HG02970 (cell line): ENCODE measurements around the gene MBD4.
A peak's percentile ranks its signal among the peaks of the same experiment; 100 is the strongest.
"Not testable (repeated sequence)": the region's sequence is repeated elsewhere in the genome, so short reads cannot be mapped to it uniquely, and the experiment has no call there.

ENCODE experiments used
- ATAC-seq: cut with Tn5 transposase; IDR thresholded peaks from one replicate; pipeline ENCODE4 v1.9.1; 2021; ENCODE audit warnings: mild to moderate bottlenecking, moderate library complexity, moderate number of reproducible peaks; ENCODE audit not compliant: unreplicated experiment, low FRiP score

The MBD4 gene

GRCh38 chr3:129413238-129413637 lies 26.5 kb downstream of the MBD4 start:
- ATAC-seq, result not testable (repeated sequence)

GRCh38 chr3:129412542-129413198 lies 27.1 kb downstream of the MBD4 start:
- no peak for ATAC-seq

- no peak for ATAC-seq
These were observed 28.8 kb downstream of the MBD4 start for GRCh38 chr3:129410971-129411370.

GRCh38 chr3:129409541-129409940 lies 30.2 kb downstream of the MBD4 start:
- ATAC-seq, result no peak

GRCh38 chr3:129404610-129405009 lies 35.1 kb downstream of the MBD4 start:
- no peak for ATAC-seq

GRCh38 chr3:129404130-129404529 lies 35.6 kb downstream of the MBD4 start:
- no peak for ATAC-seq

GRCh38 chr3:129403450-129403849 lies 36.3 kb downstream of the MBD4 start:
- no peak for ATAC-seq

GRCh38 chr3:129402616-129403015 lies 37.1 kb downstream of the MBD4 start:
- ATAC-seq, result no peak

- no peak for ATAC-seq
These were observed 37.5 kb downstream of the MBD4 start for GRCh38 chr3:129402210-129402609.

- ATAC-seq, result peak; percentile 13
These were observed 39.8 kb downstream of the MBD4 start for GRCh38 chr3:129399895-129400357.

- ATAC-seq, result peak; percentile 77
These were observed 40.4 kb downstream of the MBD4 start for GRCh38 chr3:129399145-129399894.

- no peak for ATAC-seq
These were observed 41.0 kb downstream of the MBD4 start for GRCh38 chr3:129398803-129399144.

- not testable (repeated sequence) for ATAC-seq
These were observed 45.8 kb downstream of the MBD4 start for GRCh38 chr3:129393760-129394564.

- ATAC-seq, result no peak
These were observed 46.5 kb downstream of the MBD4 start for GRCh38 chr3:129393271-129393670.

- not testable (repeated sequence) for ATAC-seq
These were observed 47.5 kb downstream of the MBD4 start for GRCh38 chr3:129392106-129392887.

- not testable (repeated sequence) for ATAC-seq
These were observed 48.2 kb downstream of the MBD4 start for GRCh38 chr3:129391583-129391982.

- no peak for ATAC-seq
These were observed 50.2 kb downstream of the MBD4 start for GRCh38 chr3:129389572-129389937.

- not testable (repeated sequence) for ATAC-seq
These were observed 50.8 kb downstream of the MBD4 start for GRCh38 chr3:129388791-129389571.

GRCh38 chr3:129387487-129387886 lies 52.3 kb downstream of the MBD4 start:
- no peak for ATAC-seq

GRCh38 chr3:129386984-129387383 lies 52.8 kb downstream of the MBD4 start:
- ATAC-seq, result no peak
